Osteocyte (in vitro differentiated cells): Measurements from ENCODE around the gene ALPL. TPM values are rescaled to one million over a fixed set of nuclear protein-coding genes. Genes with fewer than 3 reads are reported as not detected.

Experiments
- DNase-seq: peaks from one replicate; pipeline ENCODE4 v3.0.0; 2021; ENCODE audit warnings: mixed read lengths; ENCODE audit not compliant: unreplicated experiment; ENCODE audit errors: extremely low spot score
- H3K27ac Mint-ChIP-seq: one replicate; pipeline ENCODE4 v1.8.0; 2021; ENCODE audit warnings: mild to moderate bottlenecking, mixed read lengths; ENCODE audit not compliant: unreplicated experiment
- H3K27me3 Mint-ChIP-seq: one replicate; pipeline ENCODE4 v1.8.0; 2021; ENCODE audit warnings: mixed read lengths; ENCODE audit not compliant: unreplicated experiment
- H3K36me3 Mint-ChIP-seq: one replicate; pipeline ENCODE4 v1.8.0; 2021; ENCODE audit warnings: mixed read lengths; ENCODE audit not compliant: unreplicated experiment
- H3K4me1 Mint-ChIP-seq: one replicate; pipeline ENCODE4 v1.8.0; 2021; ENCODE audit warnings: mixed read lengths; ENCODE audit not compliant: unreplicated experiment
- H3K4me3 Mint-ChIP-seq: one replicate; pipeline ENCODE4 v1.8.0; 2021; ENCODE audit warnings: mild to moderate bottlenecking, moderate library complexity, mixed read lengths; ENCODE audit not compliant: unreplicated experiment
- H3K9me3 Mint-ChIP-seq: one replicate; pipeline ENCODE4 v1.8.0; 2021; ENCODE audit warnings: mixed read lengths; ENCODE audit not compliant: unreplicated experiment
- CTCF ChIP-seq: fragments of 200-600 bp; sonication (generic); IDR thresholded peaks from 2 replicates; pipeline ENCODE4 v1.5.0; 2021; ENCODE audit warnings: antibody characterized with exemption, mild to moderate bottlenecking, moderate library complexity
- total RNA-seq: library from RNA; stranded (reverse); gene quantifications from 2 replicates; pipeline ENCODE4 v1.2.1, GENCODE V29; 2021

Gene ALPL
- total RNA-seq, 1 donor from 2014 or later = 41.6 TPM

GRCh38 chr1:21572221-21572620 lies 63.0 kb downstream of the ALPL start:
- H3K9me3 Mint-ChIP-seq = no peaks in the 10 kb centered on the region
- TF ChIP-seq CTCF = no peak
- H3K36me3 Mint-ChIP-seq = no peaks in the 10 kb centered on the region
- H3K27ac Mint-ChIP-seq = no peak overlapping the region
- no peak for DNase-seq
- no peak overlapping the region for H3K4me3 Mint-ChIP-seq
- H3K27me3 Mint-ChIP-seq = no peaks in the 10 kb centered on the region
- H3K4me1 Mint-ChIP-seq = peaks cover 34% of the 10 kb centered on the region

GRCh38 chr1:21572735-21573277 lies 63.6 kb downstream of the ALPL start:
- no peak for TF ChIP-seq CTCF
- H3K36me3 Mint-ChIP-seq = no peaks in the 10 kb centered on the region
- no peak overlapping the region for H3K27ac Mint-ChIP-seq
- no peaks in the 10 kb centered on the region for H3K27me3 Mint-ChIP-seq
- peaks cover 28% of the 10 kb centered on the region for H3K4me1 Mint-ChIP-seq
- no peaks in the 10 kb centered on the region for H3K9me3 Mint-ChIP-seq
- DNase-seq = no peak
- no peak overlapping the region for H3K4me3 Mint-ChIP-seq

- H3K27ac Mint-ChIP-seq = no peak overlapping the region
- H3K27me3 Mint-ChIP-seq = no peaks in the 10 kb centered on the region
- H3K4me1 Mint-ChIP-seq = peaks cover 21% of the 10 kb centered on the region
- no peak for TF ChIP-seq CTCF
- no peak overlapping the region for H3K4me3 Mint-ChIP-seq
- no peak for DNase-seq
- no peaks in the 10 kb centered on the region for H3K9me3 Mint-ChIP-seq
- H3K36me3 Mint-ChIP-seq = no peaks in the 10 kb centered on the region
These were observed 64.3 kb downstream of the ALPL start for GRCh38 chr1:21573475-21573874.

GRCh38 chr1:21573971-21574465 lies 64.8 kb downstream of the ALPL start:
- Mint-ChIP-seq H3K27me3 (no peaks in the 10 kb centered on the region), H3K36me3 (no peaks in the 10 kb centered on the region), H3K27ac (no peak overlapping the region), H3K9me3 (no peaks in the 10 kb centered on the region), H3K4me3 (no peak overlapping the region), H3K4me1 (peaks cover 16% of the 10 kb centered on the region)
- DNase-seq = no peak
- peak; percentile 84 for TF ChIP-seq CTCF

GRCh38 chr1:21574466-21575151 lies 65.4 kb downstream of the ALPL start:
- TF ChIP-seq CTCF = no peak
- no peaks in the 10 kb centered on the region for H3K9me3 Mint-ChIP-seq
- H3K27ac Mint-ChIP-seq = no peak overlapping the region
- H3K27me3 Mint-ChIP-seq = peaks cover under 1% of the 10 kb centered on the region
- DNase-seq = no peak
- no peaks in the 10 kb centered on the region for H3K36me3 Mint-ChIP-seq
- H3K4me3 Mint-ChIP-seq = no peak overlapping the region
- peaks cover 15% of the 10 kb centered on the region for H3K4me1 Mint-ChIP-seq
